ENCODE data around the gene CMTM7. TPM values are rescaled to one million over a fixed set of nuclear protein-coding genes. Genes with fewer than 3 reads are reported as not detected.

The CMTM7 gene
- total RNA-seq, 1 donor from 2014 or later, result 11.0 TPM

DNA sequence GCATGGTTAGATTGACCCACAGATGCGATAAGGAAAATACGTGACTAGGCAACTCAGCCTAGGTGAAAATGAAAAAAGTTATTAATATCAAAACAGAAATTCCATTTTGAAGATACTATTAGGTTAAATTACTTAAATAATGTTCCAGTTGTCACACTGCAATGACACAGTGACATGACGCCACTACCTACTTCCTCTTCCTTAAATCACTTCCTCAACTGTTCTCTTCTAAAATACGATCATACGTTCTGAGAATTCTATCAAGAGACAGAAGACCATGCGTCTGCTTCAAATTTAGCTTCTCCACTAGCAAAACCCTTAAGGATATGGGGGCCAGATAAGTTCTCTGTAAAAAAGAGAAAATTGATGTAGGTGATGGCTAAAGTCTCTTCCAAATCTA lies 92.8 kb downstream of the CMTM7 start:
- Histone ChIP-seq H3K9me3 (no peaks in the 10 kb centered on the region), H3K27me3 (no peaks in the 10 kb centered on the region), H3K36me3 (peaks cover 0 to 8% of the 10 kb centered on the region in 2 donors), H3K4me1 (no peaks in the 10 kb centered on the region), H3K4me3 (no peak overlapping the region), H3K27ac (no peak overlapping the region)
- DNase-seq (ENCODE audit: extremely low spot score in 2 of 2), result no peak
- no peak for TF ChIP-seq POLR2AphosphoS5 (IDR thresholded peaks at IDR 0.05; ENCODE audit: insufficient read depth in 1 of 2, low read depth in 1 of 2)
- no peak for TF ChIP-seq POLR2A (IDR thresholded peaks at IDR 0.05)
- TF ChIP-seq, protein P1, sequence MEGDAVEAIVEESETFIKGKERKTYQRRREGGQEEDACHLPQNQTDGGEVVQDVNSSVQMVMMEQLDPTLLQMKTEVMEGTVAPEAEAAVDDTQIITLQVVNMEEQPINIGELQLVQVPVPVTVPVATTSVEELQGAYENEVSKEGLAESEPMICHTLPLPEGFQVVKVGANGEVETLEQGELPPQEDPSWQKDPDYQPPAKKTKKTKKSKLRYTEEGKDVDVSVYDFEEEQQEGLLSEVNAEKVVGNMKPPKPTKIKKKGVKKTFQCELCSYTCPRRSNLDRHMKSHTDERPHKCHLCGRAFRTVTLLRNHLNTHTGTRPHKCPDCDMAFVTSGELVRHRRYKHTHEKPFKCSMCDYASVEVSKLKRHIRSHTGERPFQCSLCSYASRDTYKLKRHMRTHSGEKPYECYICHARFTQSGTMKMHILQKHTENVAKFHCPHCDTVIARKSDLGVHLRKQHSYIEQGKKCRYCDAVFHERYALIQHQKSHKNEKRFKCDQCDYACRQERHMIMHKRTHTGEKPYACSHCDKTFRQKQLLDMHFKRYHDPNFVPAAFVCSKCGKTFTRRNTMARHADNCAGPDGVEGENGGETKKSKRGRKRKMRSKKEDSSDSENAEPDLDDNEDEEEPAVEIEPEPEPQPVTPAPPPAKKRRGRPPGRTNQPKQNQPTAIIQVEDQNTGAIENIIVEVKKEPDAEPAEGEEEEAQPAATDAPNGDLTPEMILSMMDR (IDR thresholded peaks at IDR 0.05), result no peak
- intact Hi-C loops (cut with DNase I), result no loop called here

DNA sequence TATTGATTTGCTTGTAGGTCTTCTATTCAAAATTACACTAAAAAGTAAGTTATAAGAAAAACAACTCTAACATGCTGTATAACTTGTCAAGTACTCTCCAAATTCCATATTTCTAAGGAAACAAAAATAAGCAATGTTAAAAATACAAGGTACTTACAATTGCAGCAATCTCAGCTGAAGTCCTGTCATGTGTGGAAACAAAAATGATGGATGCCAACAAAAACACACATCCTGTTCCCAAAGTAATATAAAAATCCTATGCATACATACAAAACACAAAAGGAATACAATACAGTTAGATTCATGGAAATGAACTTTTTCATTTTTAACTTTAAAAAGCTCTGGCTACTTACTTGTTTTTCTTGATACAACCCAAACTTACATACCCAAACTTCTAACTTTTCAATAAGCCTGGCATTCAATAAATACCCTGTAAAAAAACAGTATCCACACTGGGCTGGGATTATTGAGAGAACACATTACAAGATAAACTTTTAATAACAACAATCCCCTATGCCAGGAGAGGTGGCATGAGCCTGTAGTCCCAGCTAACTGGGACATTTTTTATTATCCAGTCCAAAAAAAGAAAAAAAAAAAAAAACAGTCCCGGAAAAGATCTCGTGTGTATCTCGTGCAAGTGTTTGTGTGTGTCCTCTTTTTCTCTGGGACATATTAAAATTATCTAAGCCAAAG lies 96.3 kb downstream of the CMTM7 start:
- Histone ChIP-seq H3K27me3 (no peaks in the 10 kb centered on the region), H3K9me3 (no peaks in the 10 kb centered on the region), H3K36me3 (peaks cover 0 to 12% of the 10 kb centered on the region in 2 donors), H3K4me1 (peaks cover 10% of the 10 kb centered on the region), H3K4me3 (no peak overlapping the region), H3K27ac (no peak overlapping the region)
- TF ChIP-seq POLR2A (IDR thresholded peaks at IDR 0.05) (no peak), POLR2AphosphoS5 (IDR thresholded peaks at IDR 0.05; ENCODE audit: insufficient read depth in 1 of 2, low read depth in 1 of 2) (no peak)
- TF ChIP-seq, protein P1 (IDR thresholded peaks at IDR 0.05), result no peak
- DNase-seq (ENCODE audit: extremely low spot score in 2 of 2), result no peak
- intact Hi-C loops (cut with DNase I), result no loop called here

DNA sequence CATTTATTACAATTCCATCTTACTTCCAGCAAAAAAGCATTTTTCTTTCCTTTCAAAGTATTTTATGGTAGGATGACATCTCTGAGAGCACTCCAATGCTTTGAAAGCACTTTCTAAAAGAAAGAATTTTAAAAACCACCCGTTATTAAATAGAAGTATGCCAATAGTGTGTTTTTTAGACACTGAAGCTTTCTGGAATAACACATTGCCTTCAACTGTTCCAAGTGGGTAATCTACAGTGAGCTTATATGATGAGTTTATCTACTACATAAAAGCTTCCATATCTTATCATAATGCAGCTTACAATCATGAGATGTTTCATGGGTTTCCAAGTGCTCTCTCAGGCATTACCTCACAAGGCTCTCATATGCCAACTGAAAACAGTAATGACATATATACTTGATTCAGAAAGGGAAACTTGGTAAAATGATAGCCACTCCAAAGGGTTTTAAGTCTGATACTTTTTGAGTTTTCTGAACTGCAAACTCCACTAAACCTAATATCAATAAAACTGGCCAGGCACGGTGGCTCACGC lies 96.9 kb downstream of the CMTM7 start:
- Histone ChIP-seq H3K36me3 (peaks cover 0 to 12% of the 10 kb centered on the region in 2 donors), H3K4me3 (no peak overlapping the region), H3K27me3 (no peaks in the 10 kb centered on the region), H3K9me3 (no peaks in the 10 kb centered on the region), H3K4me1 (peaks cover 17% of the 10 kb centered on the region), H3K27ac (no peak overlapping the region)
- TF ChIP-seq POLR2AphosphoS5 (IDR thresholded peaks at IDR 0.05; ENCODE audit: insufficient read depth in 1 of 2, low read depth in 1 of 2) (no peak), POLR2A (IDR thresholded peaks at IDR 0.05) (no peak)
- TF ChIP-seq, protein P1 (IDR thresholded peaks at IDR 0.05), result no peak
- DNase-seq (ENCODE audit: extremely low spot score in 2 of 2), result no peak
- intact Hi-C loops (cut with DNase I), result no loop called here

DNA sequence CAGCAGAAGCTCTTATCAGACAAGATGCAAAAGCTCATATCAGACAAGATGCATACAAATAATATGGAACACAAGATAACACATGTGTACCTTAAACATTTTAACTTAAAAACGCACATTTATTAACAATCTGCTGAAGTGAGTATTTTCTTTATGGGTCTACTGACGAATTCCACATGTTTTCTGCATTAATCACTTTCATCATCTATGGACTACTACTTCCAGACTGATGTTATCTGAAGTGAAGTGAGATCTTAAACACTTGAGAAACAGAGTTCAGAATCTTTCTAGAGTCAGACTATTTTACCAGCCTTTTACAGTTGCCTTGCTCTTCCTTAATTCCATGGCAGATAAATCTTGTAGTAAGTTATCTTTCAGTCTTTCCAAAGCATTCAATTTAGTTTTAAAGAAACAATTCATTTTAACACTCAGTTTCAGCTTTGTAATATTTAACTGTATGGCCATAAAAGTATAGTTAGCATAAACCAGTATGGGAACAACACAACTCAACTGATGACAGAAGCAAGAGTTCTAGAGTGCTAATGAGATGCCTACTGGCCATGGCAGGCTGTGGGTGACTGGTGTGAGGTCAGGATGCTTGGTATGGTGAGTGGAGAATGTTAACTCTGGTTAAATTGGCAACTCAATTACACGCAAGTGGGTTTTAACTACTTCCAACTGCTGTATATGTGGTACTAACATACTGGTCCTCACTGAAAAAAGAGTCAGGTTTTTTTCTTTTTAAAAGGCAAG lies 101.2 kb downstream of the CMTM7 start:
- H3K4me3 ChIP-seq, result no peak overlapping the region
- peaks cover 46% of the 10 kb centered on the region for H3K4me1 ChIP-seq
- TF ChIP-seq, protein P1 (IDR thresholded peaks at IDR 0.05), result no peak
- TF ChIP-seq POLR2A (IDR thresholded peaks at IDR 0.05) (no peak), POLR2AphosphoS5 (IDR thresholded peaks at IDR 0.05; ENCODE audit: insufficient read depth in 1 of 2, low read depth in 1 of 2) (no peak)
- no peaks in the 10 kb centered on the region for H3K27me3 ChIP-seq
- H3K36me3 ChIP-seq, result peaks cover 0 to 4% of the 10 kb centered on the region in 2 donors
- DNase-seq (ENCODE audit: extremely low spot score in 2 of 2), result no peak
- H3K27ac ChIP-seq, result no peak overlapping the region
- H3K9me3 ChIP-seq, result no peaks in the 10 kb centered on the region
- intact Hi-C loops (cut with DNase I), result no loop called here
